Upper lobe of left lung (tissue), 4 donors: ENCODE results near the gene PITPNM3.
"Not testable (repeated sequence)": the region's sequence is repeated elsewhere in the genome, so short reads cannot be mapped to it uniquely, and the experiment has no call there.

ENCODE experiments used
- CTCF ChIP-seq, 6 experiments: fragments of 450-650 bp in 4 of 6; fragments of 200-600 bp in 2 of 6; sonication (generic) in 2 of 6; IDR thresholded peaks; one replicate each; pipeline ENCODE4 v1.5.1; 2016 to 2019; ENCODE audit warnings: antibody characterized with exemption in 6 of 6
- POLR2A ChIP-seq, 4 donors: fragments of 450-650 bp; IDR thresholded peaks; one replicate each; pipeline ENCODE4 v1.5.1; 2016 to 2017; ENCODE audit warnings: antibody characterized with exemption in 4 of 4, mild to moderate bottlenecking in 2 of 4
- POLR2AphosphoS5 ChIP-seq, 2 donors: sonication (generic); formaldehyde crosslinking; IDR thresholded peaks; one replicate each; pipeline ENCODE4 v1.5.1; 2017; ENCODE audit warnings: antibody characterized with exemption in 2 of 2

GRCh38 chr17:6573495-6573894, 17.1 kb upstream of the PITPNM3 start:
- TF ChIP-seq CTCF, POLR2A, POLR2AphosphoS5 (IDR thresholded peaks at IDR 0.05): not testable (repeated sequence)
